Panc1 (cell line): ENCODE results near the gene WNT10A. TPM values are rescaled to one million over a fixed set of nuclear protein-coding genes. Genes with fewer than 3 reads are reported as not detected.

Source experiments
- ATAC-seq: fragments of 200-7000 bp; cut with Tn5 transposase; 2 replicates; pipeline ENCODE4 v1.9.1; 2020; ENCODE audit warnings: mild to moderate bottlenecking, moderate library complexity
- BruUV-seq: library from RNA; stranded (reverse); fragments of 400-500 nt; replicated peaks from 2 replicates; lab custom pipeline; 2021; lab: Mats Ljungman, UMichigan
- CTCF ChIA-PET: fragments of 300-600 bp; sonication (Branson Sonifier 250); formaldehyde crosslinking; loops from one replicate; lab custom pipeline; 2022; ENCODE audit warnings: antibody characterized with exemption; lab: Charles Lee
- POLR2A ChIA-PET: fragments of 300-600 bp; sonication (Branson Sonifier 250); formaldehyde crosslinking; loops from one replicate; lab custom pipeline; 2022; ENCODE audit warnings: antibody characterized with exemption; lab: Charles Lee
- DNase-seq: peaks from one replicate; pipeline ENCODE4 v3.0.0-alpha.2; 2010; ENCODE audit warnings: low read depth, low spot score
- H3K27ac ChIP-seq: 2 replicates; pipeline ENCODE4 v1.5.1; 2011; ENCODE audit warnings: mild to moderate bottlenecking, low read length, inconsistent platforms
- H3K27me3 ChIP-seq: fragments of 200-500 bp; sonication (Bioruptor generic); 2 replicates; pipeline ENCODE4 v1.6.0; 2014; ENCODE audit warnings: low read length, inconsistent platforms; ENCODE audit not compliant: control insufficient read depth, insufficient read depth
- H3K36me3 ChIP-seq: fragments of 200-500 bp; sonication (Bioruptor generic); 2 replicates; pipeline ENCODE4 v1.5.1; 2014; ENCODE audit warnings: inconsistent platforms, mild to moderate bottlenecking, low read length, moderate library complexity; ENCODE audit not compliant: control insufficient read depth, insufficient read depth
- H3K4me1 ChIP-seq: 2 replicates; pipeline ENCODE4 v1.5.1; 2011; ENCODE audit warnings: inconsistent platforms, mild to moderate bottlenecking, low read length, moderate library complexity; ENCODE audit not compliant: control insufficient read depth, insufficient read depth
- H3K4me3 ChIP-seq, 2 experiments: 2 replicates each; pipeline ENCODE4 v1.5.1; 2011 to 2012; ENCODE audit warnings: low read depth in 2 of 2, low read length in 2 of 2, mild to moderate bottlenecking in 2 of 2, inconsistent platforms in 1 of 2, moderate library complexity in 1 of 2
- H3K9me3 ChIP-seq: fragments of 200-500 bp; sonication (Bioruptor generic); 2 replicates; pipeline ENCODE4 v1.5.1; 2014; ENCODE audit warnings: low read depth, mild to moderate bottlenecking, inconsistent platforms, low read length, moderate library complexity; ENCODE audit not compliant: control insufficient read depth, insufficient read depth
- CTCF ChIP-seq: fragments of 450-650 bp; IDR thresholded peaks from 2 replicates; pipeline ENCODE4 v1.5.1; 2017; ENCODE audit warnings: mild to moderate bottlenecking
- POLR2AphosphoS5 ChIP-seq: IDR thresholded peaks from 2 replicates; pipeline ENCODE4 v1.6.1; 2012; ENCODE audit warnings: mild to moderate bottlenecking, low read depth, low read length, moderate library complexity
- REST ChIP-seq, 2 experiments: IDR thresholded peaks; 2 replicates each; pipeline ENCODE4 v1.6.1; 2011 to 2012; ENCODE audit warnings: low read depth in 2 of 2, control low read depth in 1 of 2, low read length in 1 of 2, mild to moderate bottlenecking in 1 of 2, moderate library complexity in 1 of 2; ENCODE audit not compliant: insufficient read depth in 1 of 2
- SIN3A ChIP-seq: IDR thresholded peaks from 2 replicates; pipeline ENCODE4 v1.6.1; 2012; ENCODE audit warnings: low read depth, mild to moderate bottlenecking, low read length, moderate library complexity, borderline replicate concordance; ENCODE audit not compliant: insufficient read depth
- TCF7L2 ChIP-seq: IDR thresholded peaks from 2 replicates; pipeline ENCODE4 v1.6.1; 2011; ENCODE audit warnings: mild to moderate bottlenecking, low read depth, low read length, inconsistent platforms
- in situ Hi-C: cut with HindIII; loops from 2 replicates; pipeline ENCODE4 v1.10.0; 2016; ENCODE audit warnings: low sequenced_read_pairs, low pct_unique_long_range_greater_than_20kb
- intact Hi-C: fragments of 100-400 bp; cut with micrococcal nuclease; formaldehyde crosslinking; loops from one replicate; pipeline ENCODE4 v1.10.0; 2022; ENCODE audit not compliant: unreplicated experiment
- total RNA-seq: library from RNA; stranded (reverse); gene quantifications from one replicate; pipeline ENCODE4 v1.2.1, GENCODE V29; 2021; ENCODE audit not compliant: unreplicated experiment

The WNT10A gene
- total RNA-seq, 1 experiment from 2014 or later, result 9.2 TPM

DNA sequence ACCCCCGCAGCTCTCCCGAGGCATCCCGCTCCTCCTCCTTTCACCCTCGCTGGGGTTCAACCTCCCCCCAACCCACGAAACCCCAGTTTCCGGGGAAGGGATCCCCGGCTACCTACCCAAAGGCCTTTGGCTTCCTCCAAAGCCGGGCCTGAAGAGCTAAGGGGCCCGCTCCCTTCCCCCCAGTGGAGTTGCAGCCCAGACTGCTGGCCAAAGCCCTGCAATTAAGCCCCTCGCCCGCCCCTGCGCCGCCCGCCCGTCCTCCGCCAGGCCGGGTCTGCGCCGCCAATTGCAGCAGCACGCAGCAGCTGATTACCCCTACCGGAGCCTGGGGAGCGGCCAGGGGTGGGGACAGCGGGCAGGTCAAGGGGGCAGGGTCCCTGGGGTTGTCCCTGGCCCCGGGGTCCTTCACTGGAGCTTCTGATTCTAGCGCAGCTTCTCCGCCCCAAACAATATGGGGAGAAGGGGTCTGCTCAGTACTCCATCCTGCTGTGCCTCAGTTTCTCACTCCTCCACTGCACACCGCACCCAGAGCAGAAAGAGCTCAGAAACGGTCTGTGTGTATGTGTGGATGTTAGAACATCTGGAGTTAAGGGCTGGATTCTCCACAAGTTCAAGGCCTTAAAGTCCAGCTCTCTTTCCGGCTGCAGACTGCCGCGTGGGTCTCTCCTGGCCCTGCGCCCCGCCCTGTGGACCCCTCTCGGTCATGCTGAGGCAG lies 16.9 kb downstream of the WNT10A start:
- ChIA-PET CTCF (interaction anchor here (0.5 to 3.6 kb wide), 18 partner anchors 10 to 575 kb away, joined by 3 to 102 read pairs (median 4); partner anchors contain the start of genes BCS1L and ZNF142), POLR2A (interaction anchor here (0.6 to 1.7 kb wide), 5 partner anchors 11 to 610 kb away, joined by 3 to 5 read pairs (median 4); no protein-coding TSS in a partner anchor)
- Histone ChIP-seq H3K4me3 (peak overlapping the region; percentile 26 to 62), H3K36me3 (no peaks in the 10 kb centered on the region), H3K27me3 (no peaks in the 10 kb centered on the region), H3K27ac (peak overlapping the region; percentile 80), H3K9me3 (no peaks in the 10 kb centered on the region), H3K4me1 (peaks cover 50% of the 10 kb centered on the region)
- in situ Hi-C loops (no loop called here), intact Hi-C loops (loop anchor here (1.0 to 2.0 kb wide), 2 partner anchors 21 to 45 kb away; no protein-coding TSS in a partner anchor)
- ATAC-seq, result peak; percentile 17
- DNase-seq, result no peak
- TF ChIP-seq TCF7L2 (no peak), REST (IDR thresholded peaks at IDR 0.05; ENCODE audit: insufficient read depth in 1 of 2, low read depth in 2 of 2, low read length in 1 of 2) (no peak), SIN3A (0 out of 2 replicates have a peak, but pooled peaks have one; percentile 21)
- no TSS peak for BruUV-seq

- Histone ChIP-seq H3K27me3 (no peaks in the 10 kb centered on the region), H3K27ac (peak overlapping the region; percentile 80), H3K4me1 (peaks cover 46% of the 10 kb centered on the region), H3K9me3 (no peaks in the 10 kb centered on the region), H3K36me3 (no peaks in the 10 kb centered on the region), H3K4me3 (peak overlapping the region; percentile 27 to 62)
- BruUV-seq, result no TSS peak
- intact Hi-C loops (loop anchor here (1.0 to 2.0 kb wide), 2 partner anchors 22 to 45 kb away; no protein-coding TSS in a partner anchor), in situ Hi-C loops (no loop called here)
- ChIA-PET CTCF (interaction anchor here (0.6 to 3.6 kb wide), 14 partner anchors 9 to 731 kb away, joined by 3 to 102 read pairs (median 4); partner anchors contain the start of genes BCS1L and ZNF142), POLR2A (interaction anchor here (0.6 to 1.7 kb wide), 5 partner anchors 10 to 335 kb away, joined by 3 to 7 read pairs (median 4); no protein-coding TSS in a partner anchor)
- TF ChIP-seq TCF7L2 (no peak), CTCF (peak; percentile 98), POLR2AphosphoS5 (no peak), SIN3A (0 out of 2 replicates have a peak, but pooled peaks have one; percentile 17), REST (IDR thresholded peaks at IDR 0.05; ENCODE audit: insufficient read depth in 1 of 2, low read depth in 2 of 2, low read length in 1 of 2) (0 out of 4 replicates have a peak, but pooled peaks of 1 of the 2 experiments have one; percentile 28)
- no peak for DNase-seq
- ATAC-seq, result peak; percentile 59
These were observed 17.6 kb downstream of the WNT10A start for GRCh38 chr2:218898109-218898878.
